ENCODE measurements around the gene THRB.
A peak's percentile ranks its signal among the peaks of the same experiment; 100 is the strongest.

The THRB gene

GRCh38 chr3:24306518-24306917 lies 188.1 kb downstream of the THRB start:
- no peak for DNase-seq (ENCODE audit: low spot score)

GRCh38 chr3:24305795-24306467 lies 188.7 kb downstream of the THRB start:
- peak; percentile 8 for DNase-seq (ENCODE audit: low spot score)

- no peak for DNase-seq (ENCODE audit: low spot score)
Observed at GRCh38 chr3:24303057-24303754, 191.4 kb downstream of the THRB start.

- DNase-seq (ENCODE audit: low spot score) = no peak
Observed at GRCh38 chr3:24302396-24302795, 192.3 kb downstream of the THRB start.

GRCh38 chr3:24300949-24301348 lies 193.7 kb downstream of the THRB start:
- DNase-seq (ENCODE audit: low spot score) = no peak

GRCh38 chr3:24299806-24300626 lies 194.6 kb downstream of the THRB start:
- no peak for DNase-seq (ENCODE audit: low spot score)

- DNase-seq (ENCODE audit: low spot score) = no peak
Observed at GRCh38 chr3:24299246-24299805, 195.3 kb downstream of the THRB start.

- peak; percentile 26 for DNase-seq (ENCODE audit: low spot score)
Observed at GRCh38 chr3:24296441-24297205, 198.0 kb downstream of the THRB start.

- DNase-seq (ENCODE audit: low spot score) = no peak
Observed at GRCh38 chr3:24294150-24294549, 200.5 kb downstream of the THRB start.

- no peak for DNase-seq (ENCODE audit: low spot score)
Observed at GRCh38 chr3:24291646-24292045, 203.0 kb downstream of the THRB start.

- no peak for DNase-seq (ENCODE audit: low spot score)
Observed at GRCh38 chr3:24290596-24290995, 204.1 kb downstream of the THRB start.

GRCh38 chr3:24288496-24289236 lies 206.0 kb downstream of the THRB start:
- peak; percentile 97 for DNase-seq (ENCODE audit: low spot score)

- peak; percentile 52 for DNase-seq (ENCODE audit: low spot score)
Observed at GRCh38 chr3:24287755-24288450, 206.7 kb downstream of the THRB start.

- no peak for DNase-seq (ENCODE audit: low spot score)
Observed at GRCh38 chr3:24286405-24286804, 208.2 kb downstream of the THRB start.

- no peak for DNase-seq (ENCODE audit: low spot score)
Observed at GRCh38 chr3:24278543-24278942, 216.1 kb downstream of the THRB start.

GRCh38 chr3:24273491-24273890 lies 221.2 kb downstream of the THRB start:
- no peak for DNase-seq (ENCODE audit: low spot score)

- no peak for DNase-seq (ENCODE audit: low spot score)
Observed at GRCh38 chr3:24272875-24273274, 221.8 kb downstream of the THRB start.

- DNase-seq (ENCODE audit: low spot score) = no peak
Observed at GRCh38 chr3:24272408-24272807, 222.2 kb downstream of the THRB start.

- no peak for DNase-seq (ENCODE audit: low spot score)
Observed at GRCh38 chr3:24271228-24271627, 223.4 kb downstream of the THRB start.

GRCh38 chr3:24270744-24271143 lies 223.9 kb downstream of the THRB start:
- DNase-seq (ENCODE audit: low spot score) = no peak

All from pons (tissue), 1 donor.